ENCODE results near the gene RAPGEF4. TPM values are rescaled to one million over a fixed set of nuclear protein-coding genes. Genes with fewer than 3 reads are reported as not detected.

The RAPGEF4 gene
- total and polyA plus RNA-seq, 2 of the 13 experiments (the other 11 are each of a cell fraction or from before 2014, with no cell fraction given): 0.78 to 0.91 TPM

GRCh38 chr2:172912266-172912665, 176.6 kb downstream of the RAPGEF4 start:
- no peak for FAIRE-seq
- intact Hi-C loops (cut with micrococcal nuclease; ENCODE audit: unreplicated experiment): no loop called here
- H4K20me1 ChIP-seq (ENCODE audit: insufficient read depth, low read length): no peaks in the 10 kb centered on the region
- H3K27me3 ChIP-seq (ENCODE audit: control insufficient read depth in 1 of 2, insufficient read depth in 2 of 2, low read length in 2 of 2): no peaks in the 10 kb centered on the region; a peak in 1 of 5 replicates
- TF ChIP-seq, protein P1, sequence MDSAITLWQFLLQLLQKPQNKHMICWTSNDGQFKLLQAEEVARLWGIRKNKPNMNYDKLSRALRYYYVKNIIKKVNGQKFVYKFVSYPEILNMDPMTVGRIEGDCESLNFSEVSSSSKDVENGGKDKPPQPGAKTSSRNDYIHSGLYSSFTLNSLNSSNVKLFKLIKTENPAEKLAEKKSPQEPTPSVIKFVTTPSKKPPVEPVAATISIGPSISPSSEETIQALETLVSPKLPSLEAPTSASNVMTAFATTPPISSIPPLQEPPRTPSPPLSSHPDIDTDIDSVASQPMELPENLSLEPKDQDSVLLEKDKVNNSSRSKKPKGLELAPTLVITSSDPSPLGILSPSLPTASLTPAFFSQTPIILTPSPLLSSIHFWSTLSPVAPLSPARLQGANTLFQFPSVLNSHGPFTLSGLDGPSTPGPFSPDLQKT (CRISPR knock-in tag; IDR thresholded peaks at IDR 0.05; ENCODE audit: borderline replicate concordance): no peak
- TF ChIP-seq ZNF235 (CRISPR knock-in tag; IDR thresholded peaks at IDR 0.05; ENCODE audit: borderline replicate concordance) (no peak), MBD4 (IDR thresholded peaks at IDR 0.05; ENCODE audit: borderline replicate concordance, low read length) (no peak), SP4 (CRISPR knock-in tag; IDR thresholded peaks at IDR 0.05) (no peak), ZNF652 (CRISPR knock-in tag; IDR thresholded peaks at IDR 0.05; ENCODE audit: borderline replicate concordance, low read depth) (no peak), ZNF83 (CRISPR knock-in tag; IDR thresholded peaks at IDR 0.05; ENCODE audit: borderline replicate concordance) (no peak), SRSF4 (IDR thresholded peaks at IDR 0.05; ENCODE audit: low read depth, low read length, poor library complexity, severe bottlenecking) (no peak), POGZ (CRISPR knock-in tag; IDR thresholded peaks at IDR 0.05) (no peak), TBL1XR1 (IDR thresholded peaks at IDR 0.05; ENCODE audit: borderline replicate concordance, low read length, partially characterized antibody) (no peak), ZSCAN21 (CRISPR knock-in tag; IDR thresholded peaks at IDR 0.05; ENCODE audit: borderline replicate concordance) (no peak)
- ChIA-PET POLR2A (no interaction called here), CTCF (ENCODE audit: low intra/inter-chr PET ratio, low total read pairs) (no interaction called here)
- ATAC-seq: no peak
- WGBS (ENCODE audit: low lambda C conversion rate): 51% methylated on average over 1 of the region's 1 CpG
- no peak overlapping the region for H3K27ac ChIP-seq (ENCODE audit: extremely low read length, insufficient read depth, low read length)
- H3K4me1 ChIP-seq (ENCODE audit: insufficient read depth, low read length): no peaks in the 10 kb centered on the region
- no peak overlapping the region for H3K9ac ChIP-seq (ENCODE audit: insufficient read depth, low read depth, low read length)
- no peaks in the 10 kb centered on the region for H3K79me2 ChIP-seq (ENCODE audit: insufficient read depth, low read length)
- no peak overlapping the region for H3K4me2 ChIP-seq (ENCODE audit: low read depth, low read length)
- in situ Hi-C loops (cut with HindIII; ENCODE audit: extremely low pct_ligation_motif_present, low pct_unique_long_range_greater_than_20kb): no loop called here
- no peaks in the 10 kb centered on the region for H3K36me3 ChIP-seq (replicated peaks in 1 of 2; ENCODE audit: control insufficient read depth in 1 of 2, insufficient read depth in 2 of 2, low read length in 2 of 2)
- no peaks in the 10 kb centered on the region for H3K9me3 ChIP-seq (ENCODE audit: low read length)
- H3K4me3 ChIP-seq (replicated peaks in 1 of 3; ENCODE audit: insufficient read depth in 1 of 3, low read depth in 2 of 3, low read length in 3 of 3): no peak overlapping the region
- H2AFZ ChIP-seq (ENCODE audit: low read length): no peak overlapping the region
- DNase-seq (ENCODE audit: low spot score): no peak
- BruUV-seq (replicated peaks): no TSS peak

Measured in HepG2 (cell line).